Tibial artery (tissue), 4 donors: ENCODE data around the gene KRTAP5-5.
"Not testable (repeated sequence)": the region's sequence is repeated elsewhere in the genome, so short reads cannot be mapped to it uniquely, and the experiment has no call there.

Experiments used
- DNase-seq, 2 donors: peaks; one replicate each; pipeline ENCODE4 v3.0.0-alpha.2; 2019
- H3K27ac ChIP-seq, 2 donors: fragments of 200-600 bp; sonication (generic) in 1 of 2; 1 replicate in 1 of 2; 2 replicates in 1 of 2; pipeline ENCODE4 v1.5.1; 2018 to 2019; ENCODE audit warnings: mild to moderate bottlenecking in 1 of 2
- H3K27me3 ChIP-seq, 2 donors: fragments of 200-600 bp; sonication (generic) in 1 of 2; one replicate each; pipeline versions ENCODE4 v1.5.1 to v1.6.0; 2016 to 2019
- H3K36me3 ChIP-seq, 3 donors: fragments of 200-600 bp; sonication (generic) in 2 of 3; one replicate each; pipeline ENCODE4 v1.5.1; 2016 to 2019; ENCODE audit warnings: mild to moderate bottlenecking in 2 of 3
- H3K4me1 ChIP-seq, 4 donors: fragments of 200-600 bp; sonication (generic) in 2 of 4; 1 replicate in 3 of 4; 2 replicates in 1 of 4; pipeline ENCODE4 v1.5.1; 2016 to 2019
- H3K4me3 ChIP-seq, 2 donors: fragments of 200-600 bp; sonication (generic) in 1 of 2; 1 replicate in 1 of 2; 2 replicates in 1 of 2; pipeline ENCODE4 v1.5.1; 2018 to 2019; ENCODE audit warnings: mild to moderate bottlenecking in 2 of 2
- H3K9me3 ChIP-seq, 3 donors: fragments of 200-600 bp; sonication (generic) in 1 of 3; one replicate each; pipeline ENCODE4 v1.5.1; 2016 to 2019
- intact Hi-C: fragments of 100-400 bp; cut with DNase I; formaldehyde crosslinking; loops from one replicate; pipeline ENCODE4 v1.15.0; 2023; ENCODE audit warnings: low total_unique reads
- TF ChIP-seq, protein P1 (sequence below), 2 experiments: fragments of 200-600 bp in 1 of 2; fragments of 450-650 bp in 1 of 2; IDR thresholded peaks; one replicate each; pipeline ENCODE4 v1.5.1; 2017 to 2019; ENCODE audit warnings: antibody characterized with exemption in 2 of 2, mild to moderate bottlenecking in 1 of 2, moderate library complexity in 1 of 2

The KRTAP5-5 gene, protein sequence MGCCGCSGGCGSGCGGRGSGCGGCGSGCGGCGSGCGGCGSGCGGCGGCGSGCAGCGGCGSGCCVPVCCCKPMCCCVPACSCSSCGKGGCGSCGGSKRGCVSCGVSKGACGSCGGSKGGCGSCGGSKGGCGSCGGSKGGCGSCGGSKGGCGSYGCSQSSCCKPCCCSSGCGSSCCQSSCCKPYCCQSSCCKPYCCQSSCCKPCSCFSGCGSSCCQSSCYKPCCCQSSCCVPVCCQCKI

GRCh38 chr11:1629326-1630185, at the start of gene KRTAP5-5:
KRTAP5-5 (plus strand) TSS chr11:1629775; CDS start chr11:1629841, 66 bp downstream.
- H3K9me3 ChIP-seq: no peaks in the 10 kb centered on the region
- no peak within 1 kb of the TSS for H3K4me3 ChIP-seq
- no peaks in the 10 kb centered on the region for H3K36me3 ChIP-seq
- no peak for DNase-seq
- no peaks in the 10 kb centered on the region for H3K4me1 ChIP-seq
- H3K27me3 ChIP-seq: peaks cover 0 to 68% of the 10 kb centered on the region in 2 donors
- intact Hi-C loops: loop anchor here (10.0 kb wide), 1 partner anchor 85 kb away; no protein-coding TSS in a partner anchor
- H3K27ac ChIP-seq: no peak within 1 kb of the TSS
- TF ChIP-seq, protein P1, sequence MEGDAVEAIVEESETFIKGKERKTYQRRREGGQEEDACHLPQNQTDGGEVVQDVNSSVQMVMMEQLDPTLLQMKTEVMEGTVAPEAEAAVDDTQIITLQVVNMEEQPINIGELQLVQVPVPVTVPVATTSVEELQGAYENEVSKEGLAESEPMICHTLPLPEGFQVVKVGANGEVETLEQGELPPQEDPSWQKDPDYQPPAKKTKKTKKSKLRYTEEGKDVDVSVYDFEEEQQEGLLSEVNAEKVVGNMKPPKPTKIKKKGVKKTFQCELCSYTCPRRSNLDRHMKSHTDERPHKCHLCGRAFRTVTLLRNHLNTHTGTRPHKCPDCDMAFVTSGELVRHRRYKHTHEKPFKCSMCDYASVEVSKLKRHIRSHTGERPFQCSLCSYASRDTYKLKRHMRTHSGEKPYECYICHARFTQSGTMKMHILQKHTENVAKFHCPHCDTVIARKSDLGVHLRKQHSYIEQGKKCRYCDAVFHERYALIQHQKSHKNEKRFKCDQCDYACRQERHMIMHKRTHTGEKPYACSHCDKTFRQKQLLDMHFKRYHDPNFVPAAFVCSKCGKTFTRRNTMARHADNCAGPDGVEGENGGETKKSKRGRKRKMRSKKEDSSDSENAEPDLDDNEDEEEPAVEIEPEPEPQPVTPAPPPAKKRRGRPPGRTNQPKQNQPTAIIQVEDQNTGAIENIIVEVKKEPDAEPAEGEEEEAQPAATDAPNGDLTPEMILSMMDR (IDR thresholded peaks at IDR 0.05): no peak

- Histone ChIP-seq H3K36me3 (no peaks in the 10 kb centered on the region), H3K27ac (no peak overlapping the region), H3K9me3 (peaks cover 0 to 8% (median 7%) of the 10 kb centered on the region in 3 donors), H3K4me1 (no peaks in the 10 kb centered on the region), H3K27me3 (no peaks in the 10 kb centered on the region), H3K4me3 (no peak overlapping the region)
- TF ChIP-seq, protein P1 (IDR thresholded peaks at IDR 0.05): no peak
- peak in 1 of 2 donors; percentile 33 for DNase-seq
- intact Hi-C loops: no loop called here
These were observed 47.6 kb upstream of the KRTAP5-5 start for GRCh38 chr11:1581976-1582375.

- intact Hi-C loops, H3K4me3 ChIP-seq, H3K9me3 ChIP-seq, H3K4me1 ChIP-seq, DNase-seq, H3K27me3 ChIP-seq, H3K36me3 ChIP-seq, H3K27ac ChIP-seq: not testable (repeated sequence)
These were observed 46.7 kb upstream of the KRTAP5-5 start for GRCh38 chr11:1582909-1583308.

GRCh38 chr11:1584661-1585370, 44.8 kb upstream of the KRTAP5-5 start, which contains the start of gene KRTAP5-1:
KRTAP5-1 (minus strand) TSS chr11:1585283; CDS start chr11:1585249, 34 bp downstream.
- peak in 1 of 2 donors; percentile 31 for DNase-seq
- H3K27me3 ChIP-seq, H3K27ac ChIP-seq, H3K4me3 ChIP-seq, H3K9me3 ChIP-seq, H3K36me3 ChIP-seq, intact Hi-C loops, H3K4me1 ChIP-seq: not testable (repeated sequence)

DNA sequence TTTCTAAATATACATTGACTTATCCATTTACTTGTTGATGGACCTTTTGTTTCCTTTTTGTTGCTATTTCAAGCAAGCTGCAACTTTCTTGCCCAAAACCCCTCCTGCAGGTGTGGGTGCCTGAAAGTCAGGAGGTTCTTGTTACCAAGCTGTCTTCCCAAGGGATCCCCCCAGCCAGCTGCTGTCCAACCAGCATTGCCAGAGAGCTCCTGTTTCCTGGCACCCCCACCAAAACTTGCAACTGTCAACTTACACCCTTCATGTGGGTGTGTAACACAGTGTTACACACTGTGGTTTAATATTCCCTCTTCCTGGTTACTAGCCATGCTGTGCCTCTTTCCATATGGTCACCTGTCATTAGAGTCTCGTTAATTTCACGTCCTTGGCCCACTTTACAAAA, 42.9 kb upstream of the KRTAP5-5 start:
- no peaks in the 10 kb centered on the region for H3K27me3 ChIP-seq
- H3K9me3 ChIP-seq: no peaks in the 10 kb centered on the region
- H3K27ac ChIP-seq: no peak overlapping the region
- DNase-seq: peak in 1 of 2 donors; percentile 5
- H3K4me3 ChIP-seq: no peak overlapping the region
- TF ChIP-seq, protein P1 (IDR thresholded peaks at IDR 0.05): no peak
- H3K36me3 ChIP-seq: no peaks in the 10 kb centered on the region
- no peaks in the 10 kb centered on the region for H3K4me1 ChIP-seq
- intact Hi-C loops: no loop called here

GRCh38 chr11:1589191-1589963, 40.2 kb upstream of the KRTAP5-5 start:
- H3K36me3 ChIP-seq, H3K27ac ChIP-seq, H3K4me3 ChIP-seq, intact Hi-C loops, H3K9me3 ChIP-seq, H3K4me1 ChIP-seq: not testable (repeated sequence)
- H3K27me3 ChIP-seq: peaks cover 0 to 15% of the 10 kb centered on the region in 2 donors
- peak in 1 of 2 donors; percentile 42 for DNase-seq
